ENCODE data around the gene ASTL. TPM values are rescaled to one million over a fixed set of nuclear protein-coding genes. Genes with fewer than 3 reads are reported as not detected.
A peak's percentile ranks its signal among the peaks of the same experiment; 100 is the strongest.

ASTL gene
- total RNA-seq, 2 experiments from 2014 or later: 2.5 to 2.8 TPM

GRCh38 chr2:96130483-96130882 is 7.8 kb downstream of the ASTL start:
- intact Hi-C loops (cut with DNase I, micrococcal nuclease): no loop called here
- Mint-ChIP-seq H3K27me3 (no peaks in the 10 kb centered on the region), H3K27ac (peak overlapping the region; percentile 5), H3K4me3 (no peak overlapping the region), H3K36me3 (ENCODE audit: low read depth) (peaks cover 16% of the 10 kb centered on the region), H3K9me3 (ENCODE audit: low read depth) (no peaks in the 10 kb centered on the region), H3K4me1 (peaks cover 18% of the 10 kb centered on the region)
- no peak for DNase-seq
- CTCF ChIA-PET: interaction anchor here (0.6 to 5.0 kb wide), 7 partner anchors 9 to 138 kb away, joined by 3 to 40 read pairs (median 9); partner anchors contain the start of genes ADRA2B and ASTL
- no peak for ATAC-seq
- POLR2A ChIA-PET: no interaction called here

- no peak for ATAC-seq
- intact Hi-C loops (cut with DNase I, micrococcal nuclease): no loop called here
- ChIA-PET CTCF (interaction anchor here (0.5 to 5.0 kb wide), 6 partner anchors 10 to 342 kb away, joined by 3 to 40 read pairs (median 8); partner anchors contain the start of genes ADRA2B and ASTL), POLR2A (no interaction called here)
- Mint-ChIP-seq H3K36me3 (ENCODE audit: low read depth) (peaks cover 17% of the 10 kb centered on the region), H3K27me3 (no peaks in the 10 kb centered on the region), H3K9me3 (ENCODE audit: low read depth) (no peaks in the 10 kb centered on the region), H3K4me3 (no peak overlapping the region), H3K4me1 (peaks cover 18% of the 10 kb centered on the region), H3K27ac (no peak overlapping the region)
- no peak for DNase-seq
Observed at GRCh38 chr2:96129528-96130120, 8.7 kb downstream of the ASTL start.

- H3K27me3 Mint-ChIP-seq: no peaks in the 10 kb centered on the region
- POLR2A ChIA-PET: no interaction called here
- peaks cover 18% of the 10 kb centered on the region for H3K4me1 Mint-ChIP-seq
- ATAC-seq (no peak), DNase-seq (no peak)
- intact Hi-C loops (cut with DNase I, micrococcal nuclease): no loop called here
- no peaks in the 10 kb centered on the region for H3K9me3 Mint-ChIP-seq (ENCODE audit: low read depth)
- H3K4me3 Mint-ChIP-seq: no peak overlapping the region
- no peak overlapping the region for H3K27ac Mint-ChIP-seq
- peaks cover 18% of the 10 kb centered on the region for H3K36me3 Mint-ChIP-seq (ENCODE audit: low read depth)
- CTCF ChIA-PET: no interaction called here
Observed at GRCh38 chr2:96128456-96128855, 9.8 kb downstream of the ASTL start.

- CTCF ChIA-PET: interaction anchor here (1.4 kb wide), 1 partner anchor 132 kb away, joined by 3 read pairs; no protein-coding TSS in a partner anchor
- intact Hi-C loops (cut with DNase I, micrococcal nuclease): no loop called here
- Mint-ChIP-seq H3K9me3 (ENCODE audit: low read depth) (no peaks in the 10 kb centered on the region), H3K4me1 (no peaks in the 10 kb centered on the region), H3K36me3 (ENCODE audit: low read depth) (peaks cover 11% of the 10 kb centered on the region), H3K27me3 (peaks cover 22% of the 10 kb centered on the region), H3K27ac (no peak overlapping the region), H3K4me3 (no peak overlapping the region)
- POLR2A ChIA-PET: interaction anchor here (0.6 kb wide), 1 partner anchor 75 kb away, joined by 6 read pairs; no protein-coding TSS in a partner anchor
- DNase-seq (no peak), ATAC-seq (no peak)
Observed at GRCh38 chr2:96124406-96125265, 13.7 kb downstream of the ASTL start.

- intact Hi-C loops (cut with DNase I, micrococcal nuclease): no loop called here
- ChIA-PET CTCF (interaction anchor here (1.4 kb wide), 1 partner anchor 131 kb away, joined by 3 read pairs; no protein-coding TSS in a partner anchor), POLR2A (interaction anchor here (0.6 kb wide), 1 partner anchor 76 kb away, joined by 6 read pairs; no protein-coding TSS in a partner anchor)
- no peak for DNase-seq
- H3K4me1 Mint-ChIP-seq: no peaks in the 10 kb centered on the region
- ATAC-seq: no peak
- peaks cover 7% of the 10 kb centered on the region for H3K36me3 Mint-ChIP-seq (ENCODE audit: low read depth)
- no peak overlapping the region for H3K27ac Mint-ChIP-seq
- H3K27me3 Mint-ChIP-seq: peaks cover 28% of the 10 kb centered on the region
- no peaks in the 10 kb centered on the region for H3K9me3 Mint-ChIP-seq (ENCODE audit: low read depth)
- no peak overlapping the region for H3K4me3 Mint-ChIP-seq
Observed at GRCh38 chr2:96123936-96124335, 14.4 kb downstream of the ASTL start.

GRCh38 chr2:96123290-96123689 is 15.0 kb downstream of the ASTL start:
- ATAC-seq (no peak), DNase-seq (no peak)
- H3K27me3 Mint-ChIP-seq: peaks cover 30% of the 10 kb centered on the region
- no peak overlapping the region for H3K27ac Mint-ChIP-seq
- intact Hi-C loops (cut with DNase I, micrococcal nuclease): no loop called here
- no peaks in the 10 kb centered on the region for H3K4me1 Mint-ChIP-seq
- ChIA-PET POLR2A (no interaction called here), CTCF (interaction anchor here (1.4 kb wide), 1 partner anchor 130 kb away, joined by 3 read pairs; no protein-coding TSS in a partner anchor)
- peaks cover 7% of the 10 kb centered on the region for H3K36me3 Mint-ChIP-seq (ENCODE audit: low read depth)
- H3K4me3 Mint-ChIP-seq: no peak overlapping the region
- no peaks in the 10 kb centered on the region for H3K9me3 Mint-ChIP-seq (ENCODE audit: low read depth)

- H3K27ac Mint-ChIP-seq: no peak overlapping the region
- DNase-seq (no peak), ATAC-seq (no peak)
- H3K4me1 Mint-ChIP-seq: peaks cover 7% of the 10 kb centered on the region
- intact Hi-C loops (cut with DNase I, micrococcal nuclease): no loop called here
- H3K36me3 Mint-ChIP-seq (ENCODE audit: low read depth): peaks cover 6% of the 10 kb centered on the region
- H3K27me3 Mint-ChIP-seq: peaks cover 30% of the 10 kb centered on the region
- no peaks in the 10 kb centered on the region for H3K9me3 Mint-ChIP-seq (ENCODE audit: low read depth)
- ChIA-PET POLR2A (no interaction called here), CTCF (no interaction called here)
- no peak overlapping the region for H3K4me3 Mint-ChIP-seq
Observed at GRCh38 chr2:96122391-96122790, 15.9 kb downstream of the ASTL start.

GRCh38 chr2:96121414-96121813 is 16.9 kb downstream of the ASTL start:
- ChIA-PET CTCF (no interaction called here), POLR2A (no interaction called here)
- ATAC-seq (no peak), DNase-seq (no peak)
- intact Hi-C loops (cut with DNase I, micrococcal nuclease): no loop called here
- Mint-ChIP-seq H3K4me3 (no peak overlapping the region), H3K27me3 (peaks cover 30% of the 10 kb centered on the region), H3K9me3 (ENCODE audit: low read depth) (no peaks in the 10 kb centered on the region), H3K4me1 (peaks cover 7% of the 10 kb centered on the region), H3K36me3 (ENCODE audit: low read depth) (peaks cover 4% of the 10 kb centered on the region), H3K27ac (no peak overlapping the region)

- H3K4me1 Mint-ChIP-seq: peaks cover 7% of the 10 kb centered on the region
- peaks cover 2% of the 10 kb centered on the region for H3K36me3 Mint-ChIP-seq (ENCODE audit: low read depth)
- no peak overlapping the region for H3K4me3 Mint-ChIP-seq
- POLR2A ChIA-PET: no interaction called here
- H3K27me3 Mint-ChIP-seq: peaks cover 30% of the 10 kb centered on the region
- no peak for ATAC-seq
- H3K9me3 Mint-ChIP-seq (ENCODE audit: low read depth): no peaks in the 10 kb centered on the region
- DNase-seq: no peak
- CTCF ChIA-PET: no interaction called here
- no peak overlapping the region for H3K27ac Mint-ChIP-seq
- intact Hi-C loops (cut with DNase I, micrococcal nuclease): no loop called here
Observed at GRCh38 chr2:96120991-96121390, 17.3 kb downstream of the ASTL start.

GRCh38 chr2:96120091-96120720 is 18.1 kb downstream of the ASTL start:
- DNase-seq (no peak), ATAC-seq (no peak)
- no peaks in the 10 kb centered on the region for H3K9me3 Mint-ChIP-seq (ENCODE audit: low read depth)
- peaks cover 36% of the 10 kb centered on the region for H3K27me3 Mint-ChIP-seq
- peaks cover 10% of the 10 kb centered on the region for H3K4me1 Mint-ChIP-seq
- no peak overlapping the region for H3K27ac Mint-ChIP-seq
- peaks cover 2% of the 10 kb centered on the region for H3K36me3 Mint-ChIP-seq (ENCODE audit: low read depth)
- ChIA-PET CTCF (no interaction called here), POLR2A (no interaction called here)
- intact Hi-C loops (cut with DNase I, micrococcal nuclease): no loop called here
- H3K4me3 Mint-ChIP-seq: no peak overlapping the region

GRCh38 chr2:96119389-96119751 is 18.9 kb downstream of the ASTL start:
- no peak for DNase-seq
- Mint-ChIP-seq H3K36me3 (ENCODE audit: low read depth) (no peaks in the 10 kb centered on the region), H3K27ac (no peak overlapping the region), H3K4me3 (no peak overlapping the region), H3K4me1 (peaks cover 10% of the 10 kb centered on the region), H3K9me3 (ENCODE audit: low read depth) (no peaks in the 10 kb centered on the region), H3K27me3 (peaks cover 36% of the 10 kb centered on the region)
- intact Hi-C loops (cut with DNase I, micrococcal nuclease): loop anchor here in 1 of 2 experiments (5.0 to 10.0 kb wide), 2 partner anchors 115 to 148 kb away; partner anchors contain the start of genes CIAO1 and TMEM127
- ChIA-PET POLR2A (no interaction called here), CTCF (interaction anchor here (1.1 to 1.6 kb wide), 4 partner anchors 45 to 97 kb away, joined by 3 to 8 read pairs (median 4); no protein-coding TSS in a partner anchor)
- no peak for ATAC-seq

All from activated CD4-positive, alpha-beta T cell treated with anti-CD3 and anti-CD28 coated beads for 36 hours (primary cell).